AG10803 (cell line): ENCODE measurements around the gene PPP1R3C.

Experiments used
- DNase-seq: peaks from one replicate; pipeline ENCODE4 v3.0.0; 2010; ENCODE audit warnings: low read depth
- H3K4me3 ChIP-seq: 2 replicates; pipeline ENCODE4 v1.5.1; 2011; ENCODE audit warnings: mild to moderate bottlenecking, low read length, control low read depth
- TF ChIP-seq, protein P1 (sequence below): conservative IDR thresholded peaks from 2 replicates; pipeline ENCODE4 v1.5.1; 2011; ENCODE audit warnings: mild to moderate bottlenecking, low read length, control low read depth, inconsistent platforms

The PPP1R3C gene

GRCh38 chr10:91621483-91622113 lies 11.3 kb downstream of the PPP1R3C start:
- no peak overlapping the region for H3K4me3 ChIP-seq
- no peak for DNase-seq
- TF ChIP-seq, protein P1, sequence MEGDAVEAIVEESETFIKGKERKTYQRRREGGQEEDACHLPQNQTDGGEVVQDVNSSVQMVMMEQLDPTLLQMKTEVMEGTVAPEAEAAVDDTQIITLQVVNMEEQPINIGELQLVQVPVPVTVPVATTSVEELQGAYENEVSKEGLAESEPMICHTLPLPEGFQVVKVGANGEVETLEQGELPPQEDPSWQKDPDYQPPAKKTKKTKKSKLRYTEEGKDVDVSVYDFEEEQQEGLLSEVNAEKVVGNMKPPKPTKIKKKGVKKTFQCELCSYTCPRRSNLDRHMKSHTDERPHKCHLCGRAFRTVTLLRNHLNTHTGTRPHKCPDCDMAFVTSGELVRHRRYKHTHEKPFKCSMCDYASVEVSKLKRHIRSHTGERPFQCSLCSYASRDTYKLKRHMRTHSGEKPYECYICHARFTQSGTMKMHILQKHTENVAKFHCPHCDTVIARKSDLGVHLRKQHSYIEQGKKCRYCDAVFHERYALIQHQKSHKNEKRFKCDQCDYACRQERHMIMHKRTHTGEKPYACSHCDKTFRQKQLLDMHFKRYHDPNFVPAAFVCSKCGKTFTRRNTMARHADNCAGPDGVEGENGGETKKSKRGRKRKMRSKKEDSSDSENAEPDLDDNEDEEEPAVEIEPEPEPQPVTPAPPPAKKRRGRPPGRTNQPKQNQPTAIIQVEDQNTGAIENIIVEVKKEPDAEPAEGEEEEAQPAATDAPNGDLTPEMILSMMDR: no peak

GRCh38 chr10:91617072-91617609 lies 15.7 kb downstream of the PPP1R3C start:
- H3K4me3 ChIP-seq: no peak overlapping the region
- DNase-seq: peak; percentile 81
- TF ChIP-seq, protein P1: no peak

GRCh38 chr10:91616137-91616536 lies 16.7 kb downstream of the PPP1R3C start:
- TF ChIP-seq, protein P1: no peak
- DNase-seq: peak; percentile 81
- no peak overlapping the region for H3K4me3 ChIP-seq

- H3K4me3 ChIP-seq: no peak overlapping the region
- DNase-seq: peak; percentile 99
- TF ChIP-seq, protein P1: no peak
These were observed 18.6 kb downstream of the PPP1R3C start for GRCh38 chr10:91614225-91614624.

GRCh38 chr10:91613411-91614187 lies 19.3 kb downstream of the PPP1R3C start:
- TF ChIP-seq, protein P1: no peak
- peak; percentile 100 for DNase-seq
- H3K4me3 ChIP-seq: no peak overlapping the region

- no peak for DNase-seq
- no peak overlapping the region for H3K4me3 ChIP-seq
- TF ChIP-seq, protein P1: no peak
These were observed 22.0 kb downstream of the PPP1R3C start for GRCh38 chr10:91610919-91611318.
